Stimulated activated memory B cell treated with anti-CD40 and anti-IgM and Interleukin-4, amounts not matched to agents 10 μg/mL and 1 μg/mL and 100 μg/mL, for 72 hours (primary cell): ENCODE measurements around the gene ANKIB1.

Experiments used
- ATAC-seq: fragments of 150-1000 bp; cut with Tn5 transposase; 2 replicates; pipeline ENCODE4 v1.10.0; 2021
- H3K27ac Mint-ChIP-seq: one replicate; pipeline ENCODE4 v1.8.0; 2022; ENCODE audit warnings: mild to moderate bottlenecking, mixed read lengths
- H3K27me3 Mint-ChIP-seq: one replicate; pipeline ENCODE4 v1.8.0; 2022; ENCODE audit warnings: mixed read lengths
- H3K36me3 Mint-ChIP-seq: one replicate; pipeline ENCODE4 v1.8.0; 2022; ENCODE audit warnings: mixed read lengths
- H3K4me1 Mint-ChIP-seq: one replicate; pipeline ENCODE4 v1.8.0; 2022; ENCODE audit warnings: mixed read lengths
- H3K4me3 Mint-ChIP-seq: one replicate; pipeline ENCODE4 v1.8.0; 2022; ENCODE audit warnings: mild to moderate bottlenecking, moderate library complexity, mixed read lengths
- H3K9me3 Mint-ChIP-seq: one replicate; pipeline ENCODE4 v1.8.0; 2022; ENCODE audit warnings: mixed read lengths

The ANKIB1 gene

GRCh38 chr7:92289321-92289720 is 43.5 kb downstream of the ANKIB1 start:
- Mint-ChIP-seq H3K4me3 (no peak overlapping the region), H3K36me3 (peaks cover 26% of the 10 kb centered on the region), H3K27ac (no peak overlapping the region), H3K4me1 (peaks cover 41% of the 10 kb centered on the region), H3K9me3 (no peaks in the 10 kb centered on the region), H3K27me3 (no peaks in the 10 kb centered on the region)
- no peak for ATAC-seq

- ATAC-seq: no peak
- Mint-ChIP-seq H3K27ac (no peak overlapping the region), H3K4me1 (peaks cover 37% of the 10 kb centered on the region), H3K4me3 (no peak overlapping the region), H3K9me3 (no peaks in the 10 kb centered on the region), H3K27me3 (no peaks in the 10 kb centered on the region), H3K36me3 (peaks cover 35% of the 10 kb centered on the region)
These were observed 47.2 kb downstream of the ANKIB1 start for GRCh38 chr7:92292981-92293380.

- H3K4me1 Mint-ChIP-seq: peaks cover 37% of the 10 kb centered on the region
- H3K27ac Mint-ChIP-seq: no peak overlapping the region
- H3K9me3 Mint-ChIP-seq: no peaks in the 10 kb centered on the region
- H3K36me3 Mint-ChIP-seq: peaks cover 38% of the 10 kb centered on the region
- no peaks in the 10 kb centered on the region for H3K27me3 Mint-ChIP-seq
- no peak for ATAC-seq
- H3K4me3 Mint-ChIP-seq: no peak overlapping the region
These were observed 48.3 kb downstream of the ANKIB1 start for GRCh38 chr7:92293896-92294590.

GRCh38 chr7:92295391-92295790 is 49.6 kb downstream of the ANKIB1 start:
- no peak for ATAC-seq
- H3K27ac Mint-ChIP-seq: no peak overlapping the region
- H3K27me3 Mint-ChIP-seq: no peaks in the 10 kb centered on the region
- peaks cover 24% of the 10 kb centered on the region for H3K4me1 Mint-ChIP-seq
- H3K36me3 Mint-ChIP-seq: peaks cover 35% of the 10 kb centered on the region
- no peak overlapping the region for H3K4me3 Mint-ChIP-seq
- H3K9me3 Mint-ChIP-seq: no peaks in the 10 kb centered on the region

GRCh38 chr7:92296235-92296634 is 50.5 kb downstream of the ANKIB1 start:
- no peak for ATAC-seq
- H3K27me3 Mint-ChIP-seq: no peaks in the 10 kb centered on the region
- peaks cover 18% of the 10 kb centered on the region for H3K4me1 Mint-ChIP-seq
- no peak overlapping the region for H3K4me3 Mint-ChIP-seq
- peaks cover 39% of the 10 kb centered on the region for H3K36me3 Mint-ChIP-seq
- H3K9me3 Mint-ChIP-seq: peaks cover 3% of the 10 kb centered on the region
- no peak overlapping the region for H3K27ac Mint-ChIP-seq

GRCh38 chr7:92296880-92297445 is 51.2 kb downstream of the ANKIB1 start:
- Mint-ChIP-seq H3K27ac (no peak overlapping the region), H3K4me3 (no peak overlapping the region), H3K9me3 (peaks cover 3% of the 10 kb centered on the region), H3K27me3 (no peaks in the 10 kb centered on the region), H3K4me1 (peaks cover 14% of the 10 kb centered on the region), H3K36me3 (peaks cover 40% of the 10 kb centered on the region)
- no peak for ATAC-seq

GRCh38 chr7:92297736-92298135 is 52.0 kb downstream of the ANKIB1 start:
- H3K9me3 Mint-ChIP-seq: peaks cover 3% of the 10 kb centered on the region
- no peak overlapping the region for H3K27ac Mint-ChIP-seq
- no peak for ATAC-seq
- no peak overlapping the region for H3K4me3 Mint-ChIP-seq
- H3K4me1 Mint-ChIP-seq: peaks cover 13% of the 10 kb centered on the region
- peaks cover 41% of the 10 kb centered on the region for H3K36me3 Mint-ChIP-seq
- no peaks in the 10 kb centered on the region for H3K27me3 Mint-ChIP-seq

- Mint-ChIP-seq H3K9me3 (peaks cover 3% of the 10 kb centered on the region), H3K36me3 (peaks cover 35% of the 10 kb centered on the region), H3K27ac (no peak overlapping the region), H3K27me3 (no peaks in the 10 kb centered on the region), H3K4me3 (no peak overlapping the region), H3K4me1 (no peaks in the 10 kb centered on the region)
- no peak for ATAC-seq
These were observed 58.0 kb downstream of the ANKIB1 start for GRCh38 chr7:92303761-92304160.

- Mint-ChIP-seq H3K4me1 (no peaks in the 10 kb centered on the region), H3K27me3 (no peaks in the 10 kb centered on the region), H3K27ac (no peak overlapping the region), H3K36me3 (peaks cover 31% of the 10 kb centered on the region), H3K9me3 (peaks cover 3% of the 10 kb centered on the region), H3K4me3 (no peak overlapping the region)
- ATAC-seq: no peak
These were observed 58.7 kb downstream of the ANKIB1 start for GRCh38 chr7:92304406-92304893.

- no peak for ATAC-seq
- H3K9me3 Mint-ChIP-seq: no peaks in the 10 kb centered on the region
- H3K27ac Mint-ChIP-seq: no peak overlapping the region
- H3K36me3 Mint-ChIP-seq: peaks cover 23% of the 10 kb centered on the region
- H3K4me3 Mint-ChIP-seq: no peak overlapping the region
- no peaks in the 10 kb centered on the region for H3K4me1 Mint-ChIP-seq
- no peaks in the 10 kb centered on the region for H3K27me3 Mint-ChIP-seq
These were observed 60.4 kb downstream of the ANKIB1 start for GRCh38 chr7:92306153-92306552.

GRCh38 chr7:92313055-92313454 is 67.3 kb downstream of the ANKIB1 start:
- peaks cover 19% of the 10 kb centered on the region for H3K36me3 Mint-ChIP-seq
- ATAC-seq: no peak
- H3K4me1 Mint-ChIP-seq: no peaks in the 10 kb centered on the region
- H3K9me3 Mint-ChIP-seq: no peaks in the 10 kb centered on the region
- no peaks in the 10 kb centered on the region for H3K27me3 Mint-ChIP-seq
- H3K4me3 Mint-ChIP-seq: no peak overlapping the region
- H3K27ac Mint-ChIP-seq: no peak overlapping the region

GRCh38 chr7:92319243-92319642 is 73.5 kb downstream of the ANKIB1 start:
- Mint-ChIP-seq H3K9me3 (no peaks in the 10 kb centered on the region), H3K36me3 (peaks cover 28% of the 10 kb centered on the region), H3K4me1 (no peaks in the 10 kb centered on the region), H3K27ac (no peak overlapping the region), H3K27me3 (no peaks in the 10 kb centered on the region), H3K4me3 (no peak overlapping the region)
- no peak for ATAC-seq

- H3K4me1 Mint-ChIP-seq: no peaks in the 10 kb centered on the region
- no peak overlapping the region for H3K4me3 Mint-ChIP-seq
- H3K9me3 Mint-ChIP-seq: no peaks in the 10 kb centered on the region
- H3K36me3 Mint-ChIP-seq: peaks cover 31% of the 10 kb centered on the region
- no peaks in the 10 kb centered on the region for H3K27me3 Mint-ChIP-seq
- H3K27ac Mint-ChIP-seq: no peak overlapping the region
- ATAC-seq: no peak
These were observed 79.4 kb downstream of the ANKIB1 start for GRCh38 chr7:92325173-92325572.

- Mint-ChIP-seq H3K4me3 (no peak overlapping the region), H3K27me3 (no peaks in the 10 kb centered on the region), H3K36me3 (peaks cover 24% of the 10 kb centered on the region), H3K4me1 (no peaks in the 10 kb centered on the region), H3K27ac (no peak overlapping the region), H3K9me3 (no peaks in the 10 kb centered on the region)
- no peak for ATAC-seq
These were observed 80.1 kb downstream of the ANKIB1 start for GRCh38 chr7:92325858-92326257.

- H3K4me1 Mint-ChIP-seq: no peaks in the 10 kb centered on the region
- no peak overlapping the region for H3K4me3 Mint-ChIP-seq
- H3K27ac Mint-ChIP-seq: no peak overlapping the region
- no peak for ATAC-seq
- H3K36me3 Mint-ChIP-seq: peaks cover 36% of the 10 kb centered on the region
- H3K27me3 Mint-ChIP-seq: no peaks in the 10 kb centered on the region
- H3K9me3 Mint-ChIP-seq: peaks cover 4% of the 10 kb centered on the region
These were observed 85.2 kb downstream of the ANKIB1 start for GRCh38 chr7:92330835-92331438.

GRCh38 chr7:92331508-92331907 is 85.7 kb downstream of the ANKIB1 start:
- Mint-ChIP-seq H3K4me1 (no peaks in the 10 kb centered on the region), H3K36me3 (peaks cover 36% of the 10 kb centered on the region), H3K4me3 (no peak overlapping the region), H3K27ac (no peak overlapping the region), H3K27me3 (no peaks in the 10 kb centered on the region), H3K9me3 (peaks cover 4% of the 10 kb centered on the region)
- ATAC-seq: no peak
